K562 (cell line): ENCODE data around the gene RBPJL. TPM values are rescaled to one million over a fixed set of nuclear protein-coding genes. Genes with fewer than 3 reads are reported as not detected.

Experiments
- ATAC-seq: fragments of 200-7000 bp; cut with Tn5 transposase; 3 replicates; pipeline ENCODE4 v1.9.1; 2020; ENCODE audit warnings: moderate library complexity
- BruUV-seq: library from RNA; stranded (reverse); fragments of 400-500 nt; replicated peaks from 2 replicates; lab custom pipeline; 2021; lab: Mats Ljungman, UMichigan
- CTCF ChIA-PET: fragments of 300-600 bp; formaldehyde crosslinking; extraction: SDS; loops from one replicate; lab custom pipeline; 2021; ENCODE audit warnings: low intra/inter-chr PET ratio; lab: Yijun Ruan, JAX
- POLR2A ChIA-PET: fragments of 300-600, 350-650 bp; sonication (Branson Sonifier 250); formaldehyde crosslinking; extraction: SDS; loops from one replicate; lab custom pipeline; 2021; ENCODE audit warnings: antibody characterized with exemption, inconsistent platforms; lab: Yijun Ruan, JAX
- DNase-seq, 4 experiments: peaks; one replicate each; pipeline versions ENCODE4 v3.0.0 to v3.0.0-alpha.2; 2011 to 2018; ENCODE audit warnings: low spot score in 3 of 4, mixed read lengths in 3 of 4; ENCODE audit errors: extremely low read depth in 1 of 4
- FAIRE-seq: peaks from 2 replicates; lab custom pipeline; 2011; peaks lifted over from hg19 to GRCh38; lab: Jason Lieb, UNC
- H2AFZ ChIP-seq: 2 replicates; pipeline ENCODE4 v1.6.0; 2011; ENCODE audit warnings: low read depth, low read length, control low read depth, inconsistent platforms
- H3K27ac ChIP-seq: fragments of 200-600 bp; 3 replicates; pipeline ENCODE4 v1.8.0; 2011; ENCODE audit warnings: low read depth, mild to moderate bottlenecking, control low read depth, inconsistent platforms, low read length, moderate library complexity, mixed read lengths; ENCODE audit errors: extremely low read depth
- H3K27me3 ChIP-seq, 2 experiments: fragments of 300-600 bp in 1 of 2; 2 replicates in 1 of 2; 3 replicates in 1 of 2; pipeline versions ENCODE4 v1.6.0 to v1.8.0; 2011; ENCODE audit warnings: inconsistent platforms in 2 of 2, low read length in 2 of 2, mild to moderate bottlenecking in 1 of 2, mixed read lengths in 1 of 2, moderate library complexity in 1 of 2; ENCODE audit not compliant: control insufficient read depth in 2 of 2, insufficient read depth in 2 of 2
- H3K36me3 ChIP-seq: fragments of 300-600 bp; 3 replicates; pipeline ENCODE4 v1.8.0; 2011; ENCODE audit warnings: mild to moderate bottlenecking, low read length, inconsistent platforms; ENCODE audit not compliant: control insufficient read depth, insufficient read depth
- H3K4me1 ChIP-seq, 2 experiments: fragments of 200-600 bp in 1 of 2; replicated peaks in 1 of 2; 2 replicates in 1 of 2; 3 replicates in 1 of 2; pipeline versions ENCODE4 v1.5.1 to v1.8.0; 2011; ENCODE audit warnings: inconsistent platforms in 2 of 2, low read length in 2 of 2, mild to moderate bottlenecking in 1 of 2, mixed read lengths in 1 of 2, moderate library complexity in 1 of 2; ENCODE audit not compliant: control insufficient read depth in 2 of 2, insufficient read depth in 2 of 2
- H3K4me2 ChIP-seq: 2 replicates; pipeline ENCODE4 v1.6.1; 2011; ENCODE audit warnings: low read length, control low read depth, inconsistent platforms, mixed read lengths; ENCODE audit not compliant: insufficient read depth
- H3K4me3 ChIP-seq: fragments of 200-600 bp; sonication (generic), shearing (Covaris generic); 2 replicates; pipeline ENCODE4 v1.5.1; 2016; ENCODE audit warnings: control low read depth, inconsistent platforms
- H3K79me2 ChIP-seq: fragments of 200-600 bp; 3 replicates; pipeline ENCODE4 v1.8.0; 2011; ENCODE audit warnings: low read length, inconsistent platforms; ENCODE audit not compliant: control insufficient read depth, insufficient read depth
- H3K9ac ChIP-seq, 2 experiments: 2 replicates each; pipeline versions ENCODE4 v1.6.0 to v1.6.1; 2011; ENCODE audit warnings: low read depth in 2 of 2, low read length in 2 of 2, control low read depth in 1 of 2, inconsistent platforms in 1 of 2, mild to moderate bottlenecking in 1 of 2, mixed read lengths in 1 of 2; ENCODE audit not compliant: insufficient read depth in 1 of 2
- H3K9me1 ChIP-seq: one replicate; pipeline ENCODE4 v1.6.0; 2011; ENCODE audit warnings: inconsistent platforms, mild to moderate bottlenecking, low read length, moderate library complexity; ENCODE audit not compliant: control insufficient read depth, insufficient read depth
- H3K9me3 ChIP-seq: replicated peaks from 2 replicates; pipeline ENCODE4 v1.5.1; 2011; ENCODE audit warnings: low read depth, low read length, inconsistent platforms; ENCODE audit not compliant: control insufficient read depth, insufficient read depth
- H4K20me1 ChIP-seq: replicated peaks from 2 replicates; pipeline ENCODE4 v1.6.1; 2011; ENCODE audit warnings: low read length, inconsistent platforms, mixed read lengths; ENCODE audit not compliant: control insufficient read depth, insufficient read depth
- ARID4B ChIP-seq: sonication (generic); formaldehyde crosslinking; IDR thresholded peaks from 2 replicates; pipeline ENCODE4 v1.8.0; 2022; ENCODE audit warnings: mild to moderate bottlenecking, missing genetic modification reagents
- BDP1 ChIP-seq: IDR thresholded peaks from 3 replicates; pipeline ENCODE4 v1.6.1; 2011; ENCODE audit not compliant: insufficient read length, insufficient read depth
- FOXA1 ChIP-seq: fragments of 450-650 bp; IDR thresholded peaks from 2 replicates; pipeline ENCODE4 v1.6.1; 2016; ENCODE audit warnings: mild to moderate bottlenecking, borderline replicate concordance
- RBM25 ChIP-seq: fragments of 200-400 bp; formaldehyde crosslinking; IDR thresholded peaks from 2 replicates; pipeline ENCODE4 v1.6.1; 2018; ENCODE audit warnings: low read length, low read depth, moderate library complexity; ENCODE audit not compliant: severe bottlenecking
- TOE1 ChIP-seq, 2 experiments: fragments of 450-650 bp in 1 of 2; sonication (generic) in 1 of 2; formaldehyde crosslinking in 1 of 2; IDR thresholded peaks; 2 replicates each; pipeline versions ENCODE4 v1.7.1 to v1.8.0; 2016 to 2022; ENCODE audit warnings: borderline replicate concordance in 2 of 2, mild to moderate bottlenecking in 2 of 2, antibody characterized with exemption in 1 of 2, inconsistent platforms in 1 of 2, low read depth in 1 of 2, missing genetic modification reagents in 1 of 2, moderate library complexity in 1 of 2
- WGBS: fragments of 100-300 bp; shearing (Covaris generic); methylation state at CpG from one replicate; pipeline ENCODE4 v1.1.6; 2016; ENCODE audit warnings: low coverage, mixed read lengths; ENCODE audit not compliant: insufficient coverage; ENCODE audit errors: missing lambda C conversion rate; 5-methylcytosine and 5-hydroxymethylcytosine counted together
- in situ Hi-C: fragments of 300-500 bp; cut with MboI; formaldehyde crosslinking; loops from 4 replicates; pipeline ENCODE4 v1.15.0; 2018; ENCODE audit warnings: inconsistent platforms, mixed read lengths
- intact Hi-C: fragments of 100-400 bp; cut with micrococcal nuclease; formaldehyde crosslinking; loops from 2 replicates; pipeline ENCODE4 v1.14.2; 2022
- polyA plus RNA-seq, 8 experiments: library from polyadenylated mRNA; depleted of rRNA in 4 of 8; stranded (reverse) in 5 of 8; unstranded in 3 of 8; fragments of >200 nt; fragmentation: Nextera tagmentation in 2 of 8; fragmentation: Illumina TruSeq in 1 of 8; extraction: Ambion mirVana in 2 of 8; extraction: Trizol in 1 of 8; gene quantifications; 2 replicates each; pipeline versions ENCODE4 v1.2.1 to v1.2.3, GENCODE V29; 2011 to 2014; ENCODE audit warnings: inconsistent platforms in 1 of 8, missing spikeins in 1 of 8
- total RNA-seq, 7 experiments: library from RNA; depleted of rRNA in 6 of 7; stranded (reverse); fragments of >200 nt in 6 of 7; fragmentation: Illumina TruSeq in 2 of 7; extraction: Trizol in 2 of 7; gene quantifications; 2 replicates each; pipeline versions ENCODE4 v1.2.1 to v1.2.3, GENCODE V29; 2011 to 2021; ENCODE audit warnings: low replicate concordance in 1 of 7
- TF ChIP-seq, protein P1 (sequence below): sonication (generic); formaldehyde crosslinking; IDR thresholded peaks from 2 replicates; pipeline ENCODE4 v1.8.0; 2023; ENCODE audit warnings: mild to moderate bottlenecking, missing genetic modification reagents
- TF ChIP-seq, protein P2 (sequence below), 2 experiments: fragments of 150-350 bp in 1 of 2; IDR thresholded peaks; 2 replicates each; pipeline ENCODE4 v1.6.1; 2012 to 2016; ENCODE audit warnings: low read depth in 2 of 2, low read length in 2 of 2, mild to moderate bottlenecking in 1 of 2, moderate library complexity in 1 of 2

The RBPJL gene
- total and polyA plus RNA-seq, 9 of the 15 experiments (the other 6 are each of a cell fraction or from before 2014, with no cell fraction given) = not detected

- 0 out of 2 replicates have a peak, but pooled peaks cover 6% of the 10 kb centered on the region for H4K20me1 ChIP-seq
- peak overlapping the region; percentile 58 for H3K27ac ChIP-seq
- BruUV-seq = no TSS peak
- no peak overlapping the region for H3K4me3 ChIP-seq
- H3K79me2 ChIP-seq = peaks cover 6% of the 10 kb centered on the region; the same call in 1 of the 3 replicates
- ATAC-seq = peak; percentile 88
- H3K4me1 ChIP-seq = peaks cover 51 to 53% of the 10 kb centered on the region in 2 experiments
- H3K36me3 ChIP-seq = peaks cover 13% of the 10 kb centered on the region; the same call in 1 of the 3 replicates
- peak overlapping the region; percentile 54 for H2AFZ ChIP-seq
- H3K9me3 ChIP-seq = no peaks in the 10 kb centered on the region
- no peaks in the 10 kb centered on the region for H3K9me1 ChIP-seq
- H3K4me2 ChIP-seq = peak overlapping the region; percentile 67
- peak; percentile 61 to 87 (median 73) for DNase-seq
- no peaks in the 10 kb centered on the region for H3K27me3 ChIP-seq
- WGBS = 4% methylated on average over 15 of the region's 15 CpGs
- in situ Hi-C loops (no loop called here), intact Hi-C loops (no loop called here)
- peak; percentile 88 for FAIRE-seq
- POLR2A ChIA-PET = interaction anchor here (0.6 to 4.1 kb wide), 8 partner anchors 10 to 650 kb away, joined by 3 to 32 read pairs (median 4); partner anchors contain the start of gene SDC4
- CTCF ChIA-PET = no interaction called here
- H3K9ac ChIP-seq = peak overlapping the region; percentile 41 to 83; a peak in 3 of 4 replicates
- TF ChIP-seq FOXA1 (no peak), BDP1 (no peak), RBM25 (no peak), TOE1 (IDR thresholded peaks at IDR 0.05; ENCODE audit: borderline replicate concordance) (no peak), TOE1 (CRISPR knock-in tag; IDR thresholded peaks at IDR 0.05; ENCODE audit: borderline replicate concordance, low read depth) (no peak), ARID4B (CRISPR knock-in tag) (no peak)
- TF ChIP-seq, protein P1, sequence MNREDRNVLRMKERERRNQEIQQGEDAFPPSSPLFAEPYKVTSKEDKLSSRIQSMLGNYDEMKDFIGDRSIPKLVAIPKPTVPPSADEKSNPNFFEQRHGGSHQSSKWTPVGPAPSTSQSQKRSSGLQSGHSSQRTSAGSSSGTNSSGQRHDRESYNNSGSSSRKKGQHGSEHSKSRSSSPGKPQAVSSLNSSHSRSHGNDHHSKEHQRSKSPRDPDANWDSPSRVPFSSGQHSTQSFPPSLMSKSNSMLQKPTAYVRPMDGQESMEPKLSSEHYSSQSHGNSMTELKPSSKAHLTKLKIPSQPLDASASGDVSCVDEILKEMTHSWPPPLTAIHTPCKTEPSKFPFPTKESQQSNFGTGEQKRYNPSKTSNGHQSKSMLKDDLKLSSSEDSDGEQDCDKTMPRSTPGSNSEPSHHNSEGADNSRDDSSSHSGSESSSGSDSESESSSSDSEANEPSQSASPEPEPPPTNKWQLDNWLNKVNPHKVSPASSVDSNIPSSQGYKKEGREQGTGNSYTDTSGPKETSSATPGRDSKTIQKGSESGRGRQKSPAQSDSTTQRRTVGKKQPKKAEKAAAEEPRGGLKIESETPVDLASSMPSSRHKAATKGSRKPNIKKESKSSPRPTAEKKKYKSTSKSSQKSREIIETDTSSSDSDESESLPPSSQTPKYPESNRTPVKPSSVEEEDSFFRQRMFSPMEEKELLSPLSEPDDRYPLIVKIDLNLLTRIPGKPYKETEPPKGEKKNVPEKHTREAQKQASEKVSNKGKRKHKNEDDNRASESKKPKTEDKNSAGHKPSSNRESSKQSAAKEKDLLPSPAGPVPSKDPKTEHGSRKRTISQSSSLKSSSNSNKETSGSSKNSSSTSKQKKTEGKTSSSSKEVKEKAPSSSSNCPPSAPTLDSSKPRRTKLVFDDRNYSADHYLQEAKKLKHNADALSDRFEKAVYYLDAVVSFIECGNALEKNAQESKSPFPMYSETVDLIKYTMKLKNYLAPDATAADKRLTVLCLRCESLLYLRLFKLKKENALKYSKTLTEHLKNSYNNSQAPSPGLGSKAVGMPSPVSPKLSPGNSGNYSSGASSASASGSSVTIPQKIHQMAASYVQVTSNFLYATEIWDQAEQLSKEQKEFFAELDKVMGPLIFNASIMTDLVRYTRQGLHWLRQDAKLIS = no peak
- TF ChIP-seq, protein P2, sequence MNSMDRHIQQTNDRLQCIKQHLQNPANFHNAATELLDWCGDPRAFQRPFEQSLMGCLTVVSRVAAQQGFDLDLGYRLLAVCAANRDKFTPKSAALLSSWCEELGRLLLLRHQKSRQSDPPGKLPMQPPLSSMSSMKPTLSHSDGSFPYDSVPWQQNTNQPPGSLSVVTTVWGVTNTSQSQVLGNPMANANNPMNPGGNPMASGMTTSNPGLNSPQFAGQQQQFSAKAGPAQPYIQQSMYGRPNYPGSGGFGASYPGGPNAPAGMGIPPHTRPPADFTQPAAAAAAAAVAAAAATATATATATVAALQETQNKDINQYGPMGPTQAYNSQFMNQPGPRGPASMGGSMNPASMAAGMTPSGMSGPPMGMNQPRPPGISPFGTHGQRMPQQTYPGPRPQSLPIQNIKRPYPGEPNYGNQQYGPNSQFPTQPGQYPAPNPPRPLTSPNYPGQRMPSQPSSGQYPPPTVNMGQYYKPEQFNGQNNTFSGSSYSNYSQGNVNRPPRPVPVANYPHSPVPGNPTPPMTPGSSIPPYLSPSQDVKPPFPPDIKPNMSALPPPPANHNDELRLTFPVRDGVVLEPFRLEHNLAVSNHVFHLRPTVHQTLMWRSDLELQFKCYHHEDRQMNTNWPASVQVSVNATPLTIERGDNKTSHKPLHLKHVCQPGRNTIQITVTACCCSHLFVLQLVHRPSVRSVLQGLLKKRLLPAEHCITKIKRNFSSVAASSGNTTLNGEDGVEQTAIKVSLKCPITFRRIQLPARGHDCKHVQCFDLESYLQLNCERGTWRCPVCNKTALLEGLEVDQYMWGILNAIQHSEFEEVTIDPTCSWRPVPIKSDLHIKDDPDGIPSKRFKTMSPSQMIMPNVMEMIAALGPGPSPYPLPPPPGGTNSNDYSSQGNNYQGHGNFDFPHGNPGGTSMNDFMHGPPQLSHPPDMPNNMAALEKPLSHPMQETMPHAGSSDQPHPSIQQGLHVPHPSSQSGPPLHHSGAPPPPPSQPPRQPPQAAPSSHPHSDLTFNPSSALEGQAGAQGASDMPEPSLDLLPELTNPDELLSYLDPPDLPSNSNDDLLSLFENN (IDR thresholded peaks at IDR 0.05; ENCODE audit: low read depth in 2 of 2, low read length in 2 of 2) = peak in 1 of 2 experiments; percentile 68; a peak in 2 of 4 replicates
These were observed 30.9 kb downstream of the RBPJL start for GRCh38 chr20:45337367-45338120.
